H1 (cell line): ENCODE measurements around the gene NRIP3. TPM values are rescaled to one million over a fixed set of nuclear protein-coding genes. Genes with fewer than 3 reads are reported as not detected.

Source experiments
- ASH2L ChIP-seq: fragments of 200-600, 300-600 bp; sonication (generic); IDR thresholded peaks from one replicate; pipeline ENCODE4 v1.7.1; 2017; ENCODE audit warnings: low read length
- CHD1 ChIP-seq: IDR thresholded peaks from 2 replicates; pipeline ENCODE4 v1.6.1; 2012; ENCODE audit warnings: low read depth, low read length, improper control_type of control experiment
- EZH2 ChIP-seq: fragments of 200-600 bp; sonication (generic); IDR thresholded peaks from 2 replicates; pipeline ENCODE4 v1.7.1; 2012; ENCODE audit warnings: low read depth, mild to moderate bottlenecking, moderate library complexity, low read length, inconsistent platforms; ENCODE audit not compliant: severe bottlenecking
- HDAC6 ChIP-seq: IDR thresholded peaks from one replicate; pipeline ENCODE4 v1.7.1; 2012; ENCODE audit warnings: low read depth, mild to moderate bottlenecking, inconsistent platforms, low read length, moderate library complexity
- RXRA ChIP-seq: IDR thresholded peaks from 2 replicates; pipeline ENCODE4 v1.6.1; 2011; ENCODE audit warnings: low read depth, mild to moderate bottlenecking, low read length, moderate library complexity; ENCODE audit not compliant: insufficient read depth
- polyA plus RNA-seq, 7 experiments: library from polyadenylated mRNA; depleted of rRNA in 3 of 7; stranded (reverse) in 5 of 7; unstranded in 2 of 7; fragments of >200 nt in 5 of 7; fragments of 200-250 nt in 2 of 7; gene quantifications; 1 replicate in 5 of 7; 2 replicates in 1 of 7; 4 replicates in 1 of 7; pipeline versions ENCODE4 v1.2.1 to v1.2.3, GENCODE V29; 2011 to 2013; ENCODE audit warnings: missing spikeins in 2 of 7, mixed read lengths in 2 of 7
- total RNA-seq: library from RNA; stranded (reverse); fragmentation: NEBNext Ultra II Directional; extraction: Animal tissue kit (Norgen Biotek cat#: 25700); gene quantifications from 2 replicates; pipeline ENCODE4 v1.2.1, GENCODE V29; 2021
- TF ChIP-seq, protein P1 (sequence below): IDR thresholded peaks from 2 replicates; pipeline ENCODE4 v1.6.1; 2012; ENCODE audit warnings: inconsistent platforms
- TF ChIP-seq, protein P2 (sequence below): fragments of 300-600 bp; sonication (generic); IDR thresholded peaks from 2 replicates; pipeline ENCODE4 v1.7.1; 2012; ENCODE audit warnings: low read length, moderate library complexity, mild to moderate bottlenecking, inconsistent platforms; ENCODE audit not compliant: insufficient replicate concordance
- TF ChIP-seq, protein P3 (sequence below): IDR thresholded peaks from 2 replicates; pipeline ENCODE4 v1.6.1; 2012; ENCODE audit warnings: low read length, inconsistent platforms

The NRIP3 gene
- total and polyA plus RNA-seq, 2 of the 8 experiments (the other 6 are each of a cell fraction or from before 2014, with no cell fraction given) = 3.9 to 7.1 TPM

DNA sequence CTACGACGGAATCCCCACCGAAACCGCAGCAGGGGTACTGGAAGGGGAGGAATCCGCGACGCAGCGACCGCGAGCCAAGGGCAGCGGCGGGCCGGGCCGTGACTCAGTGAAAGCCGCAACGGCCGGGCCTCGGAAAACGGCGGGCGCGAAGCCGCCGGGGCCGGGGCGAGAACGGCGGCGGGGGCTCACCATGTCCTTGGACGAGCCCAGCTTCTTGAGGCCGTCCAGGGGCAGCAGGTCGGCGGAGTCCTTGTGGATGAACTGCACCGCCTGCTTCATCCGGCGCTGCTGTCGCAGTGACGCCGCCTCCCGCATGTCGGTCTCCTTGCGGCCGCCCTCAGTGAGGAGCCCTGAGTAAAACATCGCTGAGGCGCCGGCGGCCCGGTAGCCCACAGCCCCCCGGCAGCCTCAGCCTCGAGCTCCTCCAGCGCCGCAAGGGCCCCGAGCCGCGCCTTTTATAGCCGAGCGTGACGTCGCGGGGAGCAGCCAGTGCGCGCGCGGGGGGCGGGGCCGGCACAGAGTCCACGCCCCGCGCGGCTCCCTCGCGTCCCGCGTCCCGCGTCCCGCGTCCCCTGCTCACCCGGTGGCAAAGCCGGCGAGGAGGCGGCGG lies at the start of gene NRIP3 (continued):
- TF ChIP-seq, protein P1, sequence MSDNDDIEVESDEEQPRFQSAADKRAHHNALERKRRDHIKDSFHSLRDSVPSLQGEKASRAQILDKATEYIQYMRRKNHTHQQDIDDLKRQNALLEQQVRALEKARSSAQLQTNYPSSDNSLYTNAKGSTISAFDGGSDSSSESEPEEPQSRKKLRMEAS = peak; percentile 69; the same call in 1 of the 2 replicates
- TF ChIP-seq, protein P2, sequence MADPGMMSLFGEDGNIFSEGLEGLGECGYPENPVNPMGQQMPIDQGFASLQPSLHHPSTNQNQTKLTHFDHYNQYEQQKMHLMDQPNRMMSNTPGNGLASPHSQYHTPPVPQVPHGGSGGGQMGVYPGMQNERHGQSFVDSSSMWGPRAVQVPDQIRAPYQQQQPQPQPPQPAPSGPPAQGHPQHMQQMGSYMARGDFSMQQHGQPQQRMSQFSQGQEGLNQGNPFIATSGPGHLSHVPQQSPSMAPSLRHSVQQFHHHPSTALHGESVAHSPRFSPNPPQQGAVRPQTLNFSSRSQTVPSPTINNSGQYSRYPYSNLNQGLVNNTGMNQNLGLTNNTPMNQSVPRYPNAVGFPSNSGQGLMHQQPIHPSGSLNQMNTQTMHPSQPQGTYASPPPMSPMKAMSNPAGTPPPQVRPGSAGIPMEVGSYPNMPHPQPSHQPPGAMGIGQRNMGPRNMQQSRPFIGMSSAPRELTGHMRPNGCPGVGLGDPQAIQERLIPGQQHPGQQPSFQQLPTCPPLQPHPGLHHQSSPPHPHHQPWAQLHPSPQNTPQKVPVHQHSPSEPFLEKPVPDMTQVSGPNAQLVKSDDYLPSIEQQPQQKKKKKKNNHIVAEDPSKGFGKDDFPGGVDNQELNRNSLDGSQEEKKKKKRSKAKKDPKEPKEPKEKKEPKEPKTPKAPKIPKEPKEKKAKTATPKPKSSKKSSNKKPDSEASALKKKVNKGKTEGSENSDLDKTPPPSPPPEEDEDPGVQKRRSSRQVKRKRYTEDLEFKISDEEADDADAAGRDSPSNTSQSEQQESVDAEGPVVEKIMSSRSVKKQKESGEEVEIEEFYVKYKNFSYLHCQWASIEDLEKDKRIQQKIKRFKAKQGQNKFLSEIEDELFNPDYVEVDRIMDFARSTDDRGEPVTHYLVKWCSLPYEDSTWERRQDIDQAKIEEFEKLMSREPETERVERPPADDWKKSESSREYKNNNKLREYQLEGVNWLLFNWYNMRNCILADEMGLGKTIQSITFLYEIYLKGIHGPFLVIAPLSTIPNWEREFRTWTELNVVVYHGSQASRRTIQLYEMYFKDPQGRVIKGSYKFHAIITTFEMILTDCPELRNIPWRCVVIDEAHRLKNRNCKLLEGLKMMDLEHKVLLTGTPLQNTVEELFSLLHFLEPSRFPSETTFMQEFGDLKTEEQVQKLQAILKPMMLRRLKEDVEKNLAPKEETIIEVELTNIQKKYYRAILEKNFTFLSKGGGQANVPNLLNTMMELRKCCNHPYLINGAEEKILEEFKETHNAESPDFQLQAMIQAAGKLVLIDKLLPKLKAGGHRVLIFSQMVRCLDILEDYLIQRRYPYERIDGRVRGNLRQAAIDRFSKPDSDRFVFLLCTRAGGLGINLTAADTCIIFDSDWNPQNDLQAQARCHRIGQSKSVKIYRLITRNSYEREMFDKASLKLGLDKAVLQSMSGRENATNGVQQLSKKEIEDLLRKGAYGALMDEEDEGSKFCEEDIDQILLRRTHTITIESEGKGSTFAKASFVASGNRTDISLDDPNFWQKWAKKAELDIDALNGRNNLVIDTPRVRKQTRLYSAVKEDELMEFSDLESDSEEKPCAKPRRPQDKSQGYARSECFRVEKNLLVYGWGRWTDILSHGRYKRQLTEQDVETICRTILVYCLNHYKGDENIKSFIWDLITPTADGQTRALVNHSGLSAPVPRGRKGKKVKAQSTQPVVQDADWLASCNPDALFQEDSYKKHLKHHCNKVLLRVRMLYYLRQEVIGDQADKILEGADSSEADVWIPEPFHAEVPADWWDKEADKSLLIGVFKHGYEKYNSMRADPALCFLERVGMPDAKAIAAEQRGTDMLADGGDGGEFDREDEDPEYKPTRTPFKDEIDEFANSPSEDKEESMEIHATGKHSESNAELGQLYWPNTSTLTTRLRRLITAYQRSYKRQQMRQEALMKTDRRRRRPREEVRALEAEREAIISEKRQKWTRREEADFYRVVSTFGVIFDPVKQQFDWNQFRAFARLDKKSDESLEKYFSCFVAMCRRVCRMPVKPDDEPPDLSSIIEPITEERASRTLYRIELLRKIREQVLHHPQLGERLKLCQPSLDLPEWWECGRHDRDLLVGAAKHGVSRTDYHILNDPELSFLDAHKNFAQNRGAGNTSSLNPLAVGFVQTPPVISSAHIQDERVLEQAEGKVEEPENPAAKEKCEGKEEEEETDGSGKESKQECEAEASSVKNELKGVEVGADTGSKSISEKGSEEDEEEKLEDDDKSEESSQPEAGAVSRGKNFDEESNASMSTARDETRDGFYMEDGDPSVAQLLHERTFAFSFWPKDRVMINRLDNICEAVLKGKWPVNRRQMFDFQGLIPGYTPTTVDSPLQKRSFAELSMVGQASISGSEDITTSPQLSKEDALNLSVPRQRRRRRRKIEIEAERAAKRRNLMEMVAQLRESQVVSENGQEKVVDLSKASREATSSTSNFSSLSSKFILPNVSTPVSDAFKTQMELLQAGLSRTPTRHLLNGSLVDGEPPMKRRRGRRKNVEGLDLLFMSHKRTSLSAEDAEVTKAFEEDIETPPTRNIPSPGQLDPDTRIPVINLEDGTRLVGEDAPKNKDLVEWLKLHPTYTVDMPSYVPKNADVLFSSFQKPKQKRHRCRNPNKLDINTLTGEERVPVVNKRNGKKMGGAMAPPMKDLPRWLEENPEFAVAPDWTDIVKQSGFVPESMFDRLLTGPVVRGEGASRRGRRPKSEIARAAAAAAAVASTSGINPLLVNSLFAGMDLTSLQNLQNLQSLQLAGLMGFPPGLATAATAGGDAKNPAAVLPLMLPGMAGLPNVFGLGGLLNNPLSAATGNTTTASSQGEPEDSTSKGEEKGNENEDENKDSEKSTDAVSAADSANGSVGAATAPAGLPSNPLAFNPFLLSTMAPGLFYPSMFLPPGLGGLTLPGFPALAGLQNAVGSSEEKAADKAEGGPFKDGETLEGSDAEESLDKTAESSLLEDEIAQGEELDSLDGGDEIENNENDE = no peak
- TF ChIP-seq EZH2 = peak; percentile 80
- TF ChIP-seq ASH2L = peak; percentile 61
- no peak for TF ChIP-seq RXRA
- no peak for TF ChIP-seq HDAC6
- TF ChIP-seq, protein P3, sequence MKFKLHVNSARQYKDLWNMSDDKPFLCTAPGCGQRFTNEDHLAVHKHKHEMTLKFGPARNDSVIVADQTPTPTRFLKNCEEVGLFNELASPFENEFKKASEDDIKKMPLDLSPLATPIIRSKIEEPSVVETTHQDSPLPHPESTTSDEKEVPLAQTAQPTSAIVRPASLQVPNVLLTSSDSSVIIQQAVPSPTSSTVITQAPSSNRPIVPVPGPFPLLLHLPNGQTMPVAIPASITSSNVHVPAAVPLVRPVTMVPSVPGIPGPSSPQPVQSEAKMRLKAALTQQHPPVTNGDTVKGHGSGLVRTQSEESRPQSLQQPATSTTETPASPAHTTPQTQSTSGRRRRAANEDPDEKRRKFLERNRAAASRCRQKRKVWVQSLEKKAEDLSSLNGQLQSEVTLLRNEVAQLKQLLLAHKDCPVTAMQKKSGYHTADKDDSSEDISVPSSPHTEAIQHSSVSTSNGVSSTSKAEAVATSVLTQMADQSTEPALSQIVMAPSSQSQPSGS = no peak
- no peak for TF ChIP-seq CHD1
